Thymus (tissue), 11 donors: Measurements from ENCODE around the gene FAM228B. TPM values are rescaled to one million over a fixed set of nuclear protein-coding genes. Genes with fewer than 3 reads are reported as not detected.

Source experiments
- DNase-seq, 9 donors: peaks; one replicate each; pipeline ENCODE4 v3.0.0-alpha.2; 2013; ENCODE audit warnings: low spot score in 9 of 9, low read depth in 6 of 9, missing footprints in 1 of 9
- H3K27ac ChIP-seq, 2 donors: one replicate each; pipeline ENCODE4 v1.5.1; 2013; ENCODE audit warnings: control low read depth in 1 of 2, low read depth in 1 of 2, low read length in 1 of 2, mild to moderate bottlenecking in 1 of 2, moderate library complexity in 1 of 2
- H3K27me3 ChIP-seq, 2 donors: one replicate each; pipeline ENCODE4 v1.5.1; 2013; ENCODE audit warnings: low read length in 1 of 2; ENCODE audit not compliant: control insufficient read depth in 2 of 2, insufficient read depth in 1 of 2
- H3K36me3 ChIP-seq, 2 donors: one replicate each; pipeline ENCODE4 v1.5.1; 2013; ENCODE audit warnings: low read length in 1 of 2, mild to moderate bottlenecking in 1 of 2, moderate library complexity in 1 of 2; ENCODE audit not compliant: control insufficient read depth in 2 of 2, insufficient read depth in 2 of 2
- H3K4me1 ChIP-seq, 2 donors: one replicate each; pipeline ENCODE4 v1.5.1; 2013; ENCODE audit warnings: low read length in 2 of 2; ENCODE audit not compliant: control insufficient read depth in 2 of 2, insufficient read depth in 2 of 2
- H3K4me3 ChIP-seq, 2 donors: one replicate each; pipeline ENCODE4 v1.5.1; 2013; ENCODE audit warnings: low read length in 2 of 2, control low read depth in 1 of 2, mild to moderate bottlenecking in 1 of 2
- H3K9me3 ChIP-seq, 2 donors: one replicate each; pipeline ENCODE4 v1.5.1; 2013; ENCODE audit warnings: low read length in 1 of 2, mild to moderate bottlenecking in 1 of 2; ENCODE audit not compliant: control insufficient read depth in 2 of 2, insufficient read depth in 1 of 2
- WGBS: extraction: QIAGEN DNeasy Blood & Tissue Kit; methylation state at CpG from one replicate; pipeline ENCODE4 v1.1.7; 2013; 5-methylcytosine and 5-hydroxymethylcytosine counted together
- polyA plus RNA-seq: library from polyadenylated mRNA; stranded (reverse); fragments of 200-250 nt; gene quantifications from one replicate; pipeline ENCODE4 v1.2.3, GENCODE V29; 2013
- total RNA-seq: library from RNA; stranded (reverse); fragments of 120-200 nt; gene quantifications from one replicate; pipeline ENCODE4 v1.2.4, GENCODE V29; 2013
- donor health status: healthy.

FAM228B gene
- total and polyA plus RNA-seq, 2 donors = 16.2 to 31.5 TPM

DNA sequence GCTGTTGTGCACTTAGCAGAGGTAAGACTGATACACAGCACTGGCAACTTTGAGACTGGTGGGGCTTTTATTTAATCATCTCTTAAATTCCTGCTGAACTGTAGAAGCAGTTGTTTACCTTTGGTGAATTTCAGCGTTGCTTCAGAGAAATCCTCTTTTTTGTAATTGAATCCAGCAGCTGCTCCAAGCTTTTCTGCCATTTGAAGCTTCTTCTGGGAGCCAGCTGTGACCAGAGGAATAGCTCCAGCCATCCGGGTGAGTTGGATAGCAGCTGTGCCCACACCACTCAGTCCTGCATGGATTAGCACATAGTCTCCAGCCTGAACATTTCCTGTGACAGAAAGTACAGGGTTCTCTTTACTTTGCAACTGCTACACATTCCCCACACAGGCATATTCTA, 42.6 kb upstream of the FAM228B start:
- 95% methylated on average over 2 of the region's 2 CpGs for WGBS
- Histone ChIP-seq H3K27me3 (no peaks in the 10 kb centered on the region), H3K27ac (peak overlapping the region in 1 of 2 donors; percentile 58), H3K4me3 (no peak overlapping the region), H3K36me3 (peaks cover 3 to 11% of the 10 kb centered on the region in 2 donors), H3K4me1 (peaks cover 9 to 27% of the 10 kb centered on the region in 2 donors), H3K9me3 (no peaks in the 10 kb centered on the region)
- DNase-seq = no peak

DNA sequence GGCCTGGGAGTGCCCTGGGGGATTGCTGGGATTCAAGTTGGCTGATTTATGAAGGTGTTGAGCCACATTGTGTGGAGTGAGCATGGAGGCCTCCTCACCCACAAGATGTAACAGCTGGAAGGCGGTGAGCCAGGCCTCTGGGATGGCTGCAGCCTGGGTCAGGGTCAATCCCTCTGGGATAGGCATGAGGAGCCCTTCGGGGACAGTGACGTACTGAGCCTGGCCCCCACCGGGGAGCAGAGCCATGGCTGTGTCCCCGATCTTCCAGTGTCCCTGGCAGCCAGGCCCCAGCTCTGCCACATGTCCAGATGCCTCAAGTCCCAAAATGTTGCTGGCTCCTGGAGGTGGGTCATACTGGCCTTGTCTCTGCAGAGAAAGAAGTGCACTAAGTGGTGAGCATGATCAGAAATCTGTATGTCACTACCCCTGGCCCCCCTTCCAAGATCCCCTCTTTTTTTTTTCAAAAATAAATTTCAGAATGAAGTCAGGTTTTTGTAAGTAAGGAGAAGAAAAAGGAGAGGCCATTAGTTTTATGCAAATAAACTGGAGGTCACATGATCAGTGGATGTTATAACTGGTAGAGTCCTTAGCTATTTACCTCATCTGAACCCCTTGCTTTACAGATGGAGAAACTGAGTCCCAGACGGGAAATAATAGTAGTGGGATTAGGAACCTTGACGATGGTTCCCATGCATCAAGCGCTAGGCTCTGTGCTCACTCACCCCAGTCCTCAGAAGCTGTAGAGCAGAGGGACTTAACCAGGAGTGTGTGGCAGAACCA, 40.3 kb upstream of the FAM228B start:
- H3K27ac ChIP-seq = peak overlapping the region in 1 of 2 donors; percentile 79
- no peaks in the 10 kb centered on the region for H3K9me3 ChIP-seq
- no peaks in the 10 kb centered on the region for H3K27me3 ChIP-seq
- H3K36me3 ChIP-seq = peaks cover 10 to 14% of the 10 kb centered on the region in 2 donors
- peaks cover 9 to 19% of the 10 kb centered on the region in 2 donors for H3K4me1 ChIP-seq
- peak overlapping the region in 1 of 2 donors; percentile 69 for H3K4me3 ChIP-seq
- 95% methylated on average over 8 of the region's 8 CpGs for WGBS
- DNase-seq = no peak

DNA sequence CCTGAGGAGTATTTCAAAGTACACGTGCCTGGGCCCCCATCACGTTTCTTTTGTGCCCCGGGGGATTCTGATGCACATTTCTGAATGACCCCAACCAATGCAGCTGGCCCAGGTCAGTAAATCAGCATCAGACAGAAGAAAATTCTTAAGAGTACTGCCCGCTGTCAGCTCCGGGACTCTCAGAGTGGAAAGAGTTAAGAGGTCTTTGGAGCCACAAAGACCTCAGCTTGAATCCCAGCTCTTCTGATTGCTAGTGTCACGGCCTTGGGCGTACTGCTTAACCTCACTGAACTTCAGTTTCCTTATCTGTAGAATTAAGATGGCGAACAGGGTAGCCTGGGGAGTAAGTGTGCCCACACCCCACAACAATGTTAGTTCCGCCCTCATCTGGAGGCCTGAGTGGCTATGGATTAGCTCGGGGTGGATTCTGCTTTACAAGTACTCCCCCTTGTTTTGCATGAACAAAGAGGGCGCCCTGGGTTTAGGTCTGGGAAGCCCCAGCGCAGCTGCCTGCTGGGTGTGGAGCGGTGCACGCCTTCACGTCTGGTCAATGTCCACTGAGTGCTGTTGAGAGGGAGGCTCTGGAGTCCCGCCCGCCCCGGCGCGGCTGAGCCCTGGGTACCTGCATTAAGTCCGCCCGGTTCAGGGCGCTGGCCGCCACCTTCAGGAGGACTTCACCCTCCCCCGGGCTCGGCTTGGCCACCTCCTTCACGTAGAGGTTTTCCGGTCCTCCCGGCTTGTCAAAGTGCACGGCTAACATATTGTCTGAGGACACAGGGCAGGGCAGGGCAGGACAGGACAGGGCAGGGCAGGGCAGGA, 39.5 kb upstream of the FAM228B start:
- Histone ChIP-seq H3K4me1 (peaks cover 9 to 19% of the 10 kb centered on the region in 2 donors), H3K27ac (peak overlapping the region; percentile 79 to 91), H3K9me3 (no peaks in the 10 kb centered on the region), H3K27me3 (no peaks in the 10 kb centered on the region), H3K36me3 (peaks cover 13 to 14% of the 10 kb centered on the region in 2 donors), H3K4me3 (peak overlapping the region; percentile 62 to 69)
- WGBS = 17% methylated on average over 30 of the region's 30 CpGs
- peak; percentile 27 to 82 (median 56) for DNase-seq

DNA sequence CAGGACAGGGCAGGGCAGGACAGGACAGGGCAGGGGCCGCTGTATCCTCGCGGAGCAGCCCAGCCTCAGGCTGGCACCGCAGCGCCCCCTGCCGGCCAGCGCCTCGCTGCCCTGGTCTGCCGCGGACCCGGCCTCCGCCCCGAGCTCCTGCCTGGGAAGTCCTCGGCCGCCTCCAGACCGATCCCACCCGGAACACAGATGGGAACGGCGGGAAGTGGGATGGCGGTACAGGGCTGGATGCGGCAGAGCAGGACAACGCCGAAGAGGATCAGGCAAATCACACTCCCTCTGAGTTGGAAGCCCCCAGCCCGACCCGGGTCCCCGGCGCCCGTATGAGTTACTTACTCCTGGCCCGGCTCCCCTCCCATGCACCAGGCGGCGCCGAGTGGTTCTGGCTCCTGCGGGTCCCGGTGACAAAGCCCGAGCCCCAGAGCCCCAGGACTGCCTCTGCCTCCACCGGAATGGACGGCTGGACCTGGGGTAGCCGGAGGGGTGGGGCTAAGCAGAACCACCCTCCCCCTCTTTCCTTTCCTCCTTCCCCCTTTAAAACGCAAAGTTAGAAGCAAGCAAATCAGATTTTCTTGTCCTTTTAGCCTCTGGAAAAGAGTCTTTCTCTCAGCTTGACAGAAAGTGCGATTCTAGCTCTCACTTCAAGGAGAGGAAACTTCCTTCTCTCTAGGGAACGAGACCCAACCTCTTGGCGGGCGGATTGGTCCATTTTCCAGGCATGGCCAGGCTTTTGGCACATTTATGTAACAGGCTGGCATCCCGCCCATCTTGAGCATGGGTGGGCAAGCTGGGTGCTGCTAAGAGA, 38.7 kb upstream of the FAM228B start, which contains the start of gene TP53I3:
TSS of gene TP53I3 (minus strand) at position 449 of the 814 bp plus-strand sequence. CDS start 508 bp downstream, outside the sequence.
- H3K4me1 ChIP-seq = peaks cover 9 to 19% of the 10 kb centered on the region in 2 donors
- 2% methylated on average over 44 of the region's 44 CpGs for WGBS

DNA sequence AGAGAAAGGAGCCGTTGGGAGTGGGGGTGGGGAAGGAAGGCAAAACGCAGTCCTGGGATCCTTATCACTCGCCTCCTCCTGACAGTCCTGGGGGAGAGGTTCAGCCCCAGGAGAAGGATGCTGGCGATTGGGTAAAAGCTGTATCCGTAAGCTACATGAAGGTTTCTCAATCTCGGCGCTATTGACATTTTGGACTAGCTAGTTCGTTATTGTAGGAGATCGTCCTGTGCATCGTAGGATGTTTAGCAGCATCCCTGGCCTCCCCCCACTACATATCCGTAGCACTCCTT, 38.1 kb upstream of the FAM228B start:
- H3K36me3 ChIP-seq = peaks cover 9 to 13% of the 10 kb centered on the region in 2 donors
- H3K4me1 ChIP-seq = peaks cover 9 to 19% of the 10 kb centered on the region in 2 donors
- peak overlapping the region in 1 of 2 donors; percentile 56 for H3K27ac ChIP-seq
- peak overlapping the region; percentile 62 to 69 for H3K4me3 ChIP-seq
- H3K9me3 ChIP-seq = no peaks in the 10 kb centered on the region
- WGBS = 45% methylated on average over 11 of the region's 11 CpGs
- no peaks in the 10 kb centered on the region for H3K27me3 ChIP-seq
- DNase-seq = no peak

More for the DNA sequence above, 38.7 kb upstream of the FAM228B start, which contains the start of gene TP53I3:
- peak within 1 kb of the TSS; percentile 62 to 69 for H3K4me3 ChIP-seq
- H3K36me3 ChIP-seq = peaks cover 9 to 13% of the 10 kb centered on the region in 2 donors
- no peaks in the 10 kb centered on the region for H3K27me3 ChIP-seq
- DNase-seq = peak; percentile 37 to 88 (median 81)
- H3K9me3 ChIP-seq = no peaks in the 10 kb centered on the region
- H3K27ac ChIP-seq = peak within 1 kb of the TSS; percentile 79 to 91

DNA sequence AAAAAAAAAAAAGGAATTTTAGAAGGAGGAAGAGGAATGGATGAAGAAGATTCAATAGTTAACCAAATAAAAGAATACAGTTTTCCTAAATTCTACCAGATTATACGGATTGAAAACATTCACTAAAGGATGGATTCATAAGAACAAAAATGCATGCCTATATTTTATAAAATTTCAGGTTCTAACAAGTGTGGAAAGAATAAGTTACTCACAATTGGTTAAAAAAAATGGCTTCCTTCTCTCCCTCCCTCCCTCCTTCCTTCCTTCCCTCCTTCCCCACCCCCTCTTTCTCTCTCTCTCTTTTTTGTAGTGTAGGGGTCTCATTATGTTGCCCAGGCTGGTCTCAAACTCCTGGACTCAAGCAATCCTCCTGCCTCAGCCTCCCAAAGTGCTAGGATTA, 37.0 kb upstream of the FAM228B start:
- no peaks in the 10 kb centered on the region for H3K9me3 ChIP-seq
- no peak for DNase-seq
- H3K36me3 ChIP-seq = peaks cover 6 to 12% of the 10 kb centered on the region in 2 donors
- H3K27me3 ChIP-seq = no peaks in the 10 kb centered on the region
- H3K27ac ChIP-seq = no peak overlapping the region
- H3K4me1 ChIP-seq = peaks cover 9 to 19% of the 10 kb centered on the region in 2 donors
- no peak overlapping the region for H3K4me3 ChIP-seq
- WGBS = 96% methylated on average over 1 of the region's 1 CpG

DNA sequence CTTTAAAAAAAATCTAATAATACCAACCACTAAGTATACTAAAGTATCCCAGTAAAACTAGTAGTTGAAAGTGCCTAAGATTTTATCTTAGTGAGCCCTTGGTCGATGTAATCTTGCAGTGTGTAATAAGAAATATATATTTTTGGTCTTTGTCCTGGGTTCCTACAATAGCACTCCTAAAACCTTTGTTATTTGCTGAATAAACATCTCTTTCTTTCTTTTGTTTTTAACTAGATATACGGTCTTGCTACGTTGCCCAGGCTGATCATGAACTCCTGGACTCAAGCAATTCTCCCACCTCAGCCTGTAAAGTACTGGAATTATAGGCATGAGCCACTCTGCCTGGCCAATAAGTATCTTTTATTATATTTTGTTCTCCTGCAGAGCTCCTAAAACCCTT, 36.2 kb upstream of the FAM228B start:
- Histone ChIP-seq H3K36me3 (peaks cover 6 to 10% of the 10 kb centered on the region in 2 donors), H3K27ac (no peak overlapping the region), H3K4me1 (peaks cover 9 to 19% of the 10 kb centered on the region in 2 donors), H3K4me3 (no peak overlapping the region), H3K9me3 (no peaks in the 10 kb centered on the region), H3K27me3 (no peaks in the 10 kb centered on the region)
- WGBS = 98% methylated on average over 3 of the region's 3 CpGs
- DNase-seq = no peak

DNA sequence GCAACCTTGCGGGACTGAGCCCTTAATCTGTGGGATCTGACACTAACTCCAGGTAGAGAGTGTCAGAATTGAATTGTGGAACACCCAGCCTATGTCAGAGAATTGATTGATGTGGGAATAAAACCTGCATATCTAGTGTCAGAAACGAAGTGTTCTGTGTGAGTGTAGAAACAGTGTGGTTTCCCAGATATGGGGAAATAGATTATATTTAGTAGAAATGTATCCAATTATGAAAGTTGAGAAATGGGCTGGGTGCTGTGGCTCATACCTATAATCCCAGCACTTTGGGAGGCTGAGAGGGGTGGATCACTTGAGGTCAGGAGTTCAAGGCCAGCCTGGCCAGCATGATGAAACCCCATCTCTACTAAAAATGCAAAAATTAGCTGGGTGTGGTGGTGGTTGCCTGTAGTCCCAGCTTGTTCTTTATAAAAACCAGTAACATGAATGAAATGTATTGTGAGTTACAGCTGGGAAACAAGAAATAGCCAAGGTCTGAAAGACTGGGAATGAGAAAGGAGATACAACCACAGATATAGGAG, 34.4 kb upstream of the FAM228B start:
- Histone ChIP-seq H3K9me3 (no peaks in the 10 kb centered on the region), H3K27me3 (no peaks in the 10 kb centered on the region), H3K4me3 (no peak overlapping the region), H3K36me3 (peaks cover 3 to 10% of the 10 kb centered on the region in 2 donors), H3K4me1 (peaks cover 4 to 12% of the 10 kb centered on the region in 2 donors), H3K27ac (no peak overlapping the region)
- no peak for DNase-seq
- WGBS = 65% methylated on average over 2 of the region's 2 CpGs
